Rectal smooth muscle tissue (tissue), 1 donor: ENCODE data around the gene TMEM87B.
A peak's percentile ranks its signal among the peaks of the same experiment; 100 is the strongest.

Experiments
- H3K27ac ChIP-seq: one replicate; pipeline ENCODE4 v1.7.0; 2013; ENCODE audit warnings: low read depth, low read length, inconsistent platforms
- H3K27me3 ChIP-seq: one replicate; pipeline ENCODE4 v1.7.0; 2013; ENCODE audit warnings: low read length; ENCODE audit not compliant: control insufficient read depth, insufficient read depth
- H3K36me3 ChIP-seq: one replicate; pipeline ENCODE4 v1.7.0; 2013; ENCODE audit warnings: low read length; ENCODE audit not compliant: control insufficient read depth, insufficient read depth
- H3K4me1 ChIP-seq: one replicate; pipeline ENCODE4 v1.7.0; 2013; ENCODE audit warnings: low read length; ENCODE audit not compliant: control insufficient read depth, insufficient read depth
- H3K4me3 ChIP-seq: one replicate; pipeline ENCODE4 v1.7.0; 2013; ENCODE audit warnings: low read length
- H3K9ac ChIP-seq: one replicate; pipeline ENCODE4 v1.7.0; 2013; ENCODE audit warnings: low read length

Gene TMEM87B

GRCh38 chr2:112023707-112024106 lies 31.4 kb upstream of the TMEM87B start:
- H3K4me3 ChIP-seq, result no peak overlapping the region
- no peaks in the 10 kb centered on the region for H3K27me3 ChIP-seq
- no peaks in the 10 kb centered on the region for H3K36me3 ChIP-seq
- H3K27ac ChIP-seq, result no peak overlapping the region
- no peaks in the 10 kb centered on the region for H3K4me1 ChIP-seq
- no peak overlapping the region for H3K9ac ChIP-seq

- Histone ChIP-seq H3K4me3 (no peak overlapping the region), H3K9ac (no peak overlapping the region), H3K27ac (no peak overlapping the region), H3K27me3 (no peaks in the 10 kb centered on the region), H3K36me3 (no peaks in the 10 kb centered on the region), H3K4me1 (no peaks in the 10 kb centered on the region)
Measured at GRCh38 chr2:112024231-112024630, 30.8 kb upstream of the TMEM87B start.

GRCh38 chr2:112024896-112025491 lies 30.1 kb upstream of the TMEM87B start:
- Histone ChIP-seq H3K27ac (no peak overlapping the region), H3K4me3 (no peak overlapping the region), H3K9ac (no peak overlapping the region), H3K4me1 (no peaks in the 10 kb centered on the region), H3K36me3 (no peaks in the 10 kb centered on the region), H3K27me3 (no peaks in the 10 kb centered on the region)

- H3K36me3 ChIP-seq, result no peaks in the 10 kb centered on the region
- no peak overlapping the region for H3K27ac ChIP-seq
- H3K4me1 ChIP-seq, result no peaks in the 10 kb centered on the region
- no peak overlapping the region for H3K9ac ChIP-seq
- no peaks in the 10 kb centered on the region for H3K27me3 ChIP-seq
- no peak overlapping the region for H3K4me3 ChIP-seq
Measured at GRCh38 chr2:112026509-112026908, 28.6 kb upstream of the TMEM87B start.

GRCh38 chr2:112027767-112028166 lies 27.3 kb upstream of the TMEM87B start:
- Histone ChIP-seq H3K27me3 (no peaks in the 10 kb centered on the region), H3K9ac (no peak overlapping the region), H3K4me3 (no peak overlapping the region), H3K36me3 (no peaks in the 10 kb centered on the region), H3K27ac (no peak overlapping the region), H3K4me1 (no peaks in the 10 kb centered on the region)

- Histone ChIP-seq H3K36me3 (no peaks in the 10 kb centered on the region), H3K4me1 (peaks cover 2% of the 10 kb centered on the region), H3K9ac (no peak overlapping the region), H3K27me3 (no peaks in the 10 kb centered on the region), H3K4me3 (no peak overlapping the region), H3K27ac (no peak overlapping the region)
Measured at GRCh38 chr2:112029164-112029563, 25.9 kb upstream of the TMEM87B start.

- H3K9ac ChIP-seq, result no peak overlapping the region
- H3K4me3 ChIP-seq, result no peak overlapping the region
- no peak overlapping the region for H3K27ac ChIP-seq
- peaks cover 2% of the 10 kb centered on the region for H3K4me1 ChIP-seq
- no peaks in the 10 kb centered on the region for H3K36me3 ChIP-seq
- no peaks in the 10 kb centered on the region for H3K27me3 ChIP-seq
Measured at GRCh38 chr2:112031473-112032223, 23.4 kb upstream of the TMEM87B start.

- H3K36me3 ChIP-seq, result no peaks in the 10 kb centered on the region
- no peak overlapping the region for H3K9ac ChIP-seq
- no peak overlapping the region for H3K4me3 ChIP-seq
- no peak overlapping the region for H3K27ac ChIP-seq
- peaks cover 2% of the 10 kb centered on the region for H3K4me1 ChIP-seq
- no peaks in the 10 kb centered on the region for H3K27me3 ChIP-seq
Measured at GRCh38 chr2:112032224-112032586, 22.9 kb upstream of the TMEM87B start.

- Histone ChIP-seq H3K27me3 (no peaks in the 10 kb centered on the region), H3K4me3 (peak overlapping the region; percentile 32), H3K4me1 (peaks cover 2% of the 10 kb centered on the region), H3K36me3 (no peaks in the 10 kb centered on the region), H3K27ac (no peak overlapping the region), H3K9ac (no peak overlapping the region)
Measured at GRCh38 chr2:112032689-112033465, 22.2 kb upstream of the TMEM87B start.

GRCh38 chr2:112033600-112033999 lies 21.5 kb upstream of the TMEM87B start:
- Histone ChIP-seq H3K4me3 (no peak overlapping the region), H3K27me3 (no peaks in the 10 kb centered on the region), H3K27ac (no peak overlapping the region), H3K9ac (no peak overlapping the region), H3K36me3 (no peaks in the 10 kb centered on the region), H3K4me1 (peaks cover 2% of the 10 kb centered on the region)

GRCh38 chr2:112034924-112035323 lies 20.1 kb upstream of the TMEM87B start:
- H3K27ac ChIP-seq, result no peak overlapping the region
- H3K4me1 ChIP-seq, result peaks cover 2% of the 10 kb centered on the region
- no peak overlapping the region for H3K4me3 ChIP-seq
- H3K36me3 ChIP-seq, result no peaks in the 10 kb centered on the region
- H3K9ac ChIP-seq, result no peak overlapping the region
- H3K27me3 ChIP-seq, result no peaks in the 10 kb centered on the region

- Histone ChIP-seq H3K9ac (no peak overlapping the region), H3K27me3 (no peaks in the 10 kb centered on the region), H3K4me1 (peaks cover 2% of the 10 kb centered on the region), H3K4me3 (no peak overlapping the region), H3K27ac (no peak overlapping the region), H3K36me3 (no peaks in the 10 kb centered on the region)
Measured at GRCh38 chr2:112035786-112036185, 19.3 kb upstream of the TMEM87B start.
